Prostate gland (tissue), 2 donors: ENCODE data around the gene DAPK3. TPM values are rescaled to one million over a fixed set of nuclear protein-coding genes. Genes with fewer than 3 reads are reported as not detected.
"Not testable (repeated sequence)": the region's sequence is repeated elsewhere in the genome, so short reads cannot be mapped to it uniquely, and the experiment has no call there.

Experiments
- DNase-seq: peaks from one replicate; pipeline ENCODE4 v3.0.0-alpha.2; 2019; ENCODE audit warnings: low spot score
- H3K27ac ChIP-seq, 2 donors: fragments of 200-600 bp; sonication (generic); 2 replicates each; pipeline ENCODE4 v1.5.1; 2017 to 2019
- H3K27me3 ChIP-seq: fragments of 200-600 bp; sonication (generic); replicated peaks from 2 replicates; pipeline ENCODE4 v1.5.1; 2019; ENCODE audit not compliant: insufficient read depth
- H3K36me3 ChIP-seq, 2 donors: fragments of 200-600 bp; sonication (generic); 1 replicate in 1 of 2; 2 replicates in 1 of 2; pipeline versions ENCODE4 v1.5.1 to v1.8.1; 2017 to 2019
- H3K4me1 ChIP-seq: fragments of 200-600 bp; sonication (generic); replicated peaks from 2 replicates; pipeline ENCODE4 v1.5.1; 2019
- H3K4me3 ChIP-seq, 2 donors: fragments of 200-600 bp; sonication (generic); 2 replicates each; pipeline ENCODE4 v1.5.1; 2017 to 2019
- H3K9me3 ChIP-seq: fragments of 200-600 bp; sonication (generic); 2 replicates; pipeline ENCODE4 v1.5.1; 2017
- POLR2A ChIP-seq: fragments of 450-650 bp; IDR thresholded peaks from one replicate; pipeline ENCODE4 v1.6.1; 2016; ENCODE audit warnings: antibody characterized with exemption, mild to moderate bottlenecking
- POLR2AphosphoS5 ChIP-seq: sonication (generic); formaldehyde crosslinking; IDR thresholded peaks from one replicate; pipeline ENCODE4 v1.6.1; 2017; ENCODE audit warnings: antibody characterized with exemption
- WGBS: methylation state at CpG from one replicate; pipeline ENCODE4 v1.1.5; 2018; 5-methylcytosine and 5-hydroxymethylcytosine counted together
- intact Hi-C: fragments of 100-400 bp; cut with DNase I; formaldehyde crosslinking; loops from one replicate; pipeline ENCODE4 v1.14.2; 2022
- total RNA-seq, 2 donors: library from RNA; depleted of rRNA; stranded (reverse); fragments of >200 nt; gene quantifications; one replicate each; pipeline ENCODE4 v1.1.0, GENCODE V29; 2016
- TF ChIP-seq, protein P1 (sequence below), 4 experiments: fragments of 200-600 bp in 2 of 4; fragments of 450-650 bp in 2 of 4; sonication (generic) in 2 of 4; IDR thresholded peaks; 1 replicate in 3 of 4; 2 replicates in 1 of 4; pipeline ENCODE4 v1.5.1; 2016 to 2019; ENCODE audit warnings: antibody characterized with exemption in 4 of 4, mild to moderate bottlenecking in 2 of 4, moderate library complexity in 2 of 4

The DAPK3 gene
- total RNA-seq, 2 donors from 2014 or later = 87.1 to 107 TPM

DNA sequence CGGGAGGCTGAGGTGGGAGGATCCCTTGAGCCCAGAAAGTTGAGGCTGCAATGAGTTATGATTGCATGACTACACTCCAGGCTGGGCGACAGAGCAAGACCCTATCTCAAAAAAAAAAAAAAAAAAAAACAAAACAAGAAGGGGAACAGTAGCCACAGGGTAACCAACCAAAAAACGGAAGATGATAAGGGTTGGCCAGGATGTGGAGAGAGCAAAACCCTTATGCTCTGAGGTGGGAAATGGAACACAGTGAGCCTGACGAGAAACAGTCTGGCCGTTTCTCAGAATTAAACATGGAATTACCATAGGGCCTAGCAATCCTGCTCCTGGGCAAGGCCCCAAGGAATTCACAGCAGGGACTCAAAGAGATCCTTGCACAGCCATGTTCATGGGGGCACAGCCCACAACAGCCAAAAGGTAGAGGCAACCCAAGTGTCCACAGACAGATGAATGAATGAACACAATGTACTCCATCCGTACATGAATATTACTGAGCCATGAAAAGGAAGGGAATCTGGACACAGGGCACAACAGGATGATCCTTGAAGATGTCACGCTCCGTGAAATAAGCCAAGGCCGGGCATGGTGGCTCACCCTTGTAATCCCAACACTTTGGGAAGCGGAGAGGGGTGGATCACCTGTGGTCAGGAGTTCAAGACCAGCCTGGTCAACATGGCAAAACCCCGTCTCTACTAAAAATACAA is 26.7 kb downstream of the DAPK3 start:
- H3K36me3 ChIP-seq = no peaks in the 10 kb centered on the region
- no peak overlapping the region for H3K4me3 ChIP-seq
- no peaks in the 10 kb centered on the region for H3K27me3 ChIP-seq
- TF ChIP-seq POLR2A (no peak), POLR2AphosphoS5 (no peak)
- TF ChIP-seq, protein P1, sequence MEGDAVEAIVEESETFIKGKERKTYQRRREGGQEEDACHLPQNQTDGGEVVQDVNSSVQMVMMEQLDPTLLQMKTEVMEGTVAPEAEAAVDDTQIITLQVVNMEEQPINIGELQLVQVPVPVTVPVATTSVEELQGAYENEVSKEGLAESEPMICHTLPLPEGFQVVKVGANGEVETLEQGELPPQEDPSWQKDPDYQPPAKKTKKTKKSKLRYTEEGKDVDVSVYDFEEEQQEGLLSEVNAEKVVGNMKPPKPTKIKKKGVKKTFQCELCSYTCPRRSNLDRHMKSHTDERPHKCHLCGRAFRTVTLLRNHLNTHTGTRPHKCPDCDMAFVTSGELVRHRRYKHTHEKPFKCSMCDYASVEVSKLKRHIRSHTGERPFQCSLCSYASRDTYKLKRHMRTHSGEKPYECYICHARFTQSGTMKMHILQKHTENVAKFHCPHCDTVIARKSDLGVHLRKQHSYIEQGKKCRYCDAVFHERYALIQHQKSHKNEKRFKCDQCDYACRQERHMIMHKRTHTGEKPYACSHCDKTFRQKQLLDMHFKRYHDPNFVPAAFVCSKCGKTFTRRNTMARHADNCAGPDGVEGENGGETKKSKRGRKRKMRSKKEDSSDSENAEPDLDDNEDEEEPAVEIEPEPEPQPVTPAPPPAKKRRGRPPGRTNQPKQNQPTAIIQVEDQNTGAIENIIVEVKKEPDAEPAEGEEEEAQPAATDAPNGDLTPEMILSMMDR (IDR thresholded peaks at IDR 0.05) = no peak
- no peaks in the 10 kb centered on the region for H3K9me3 ChIP-seq
- intact Hi-C loops = no loop called here
- 80% methylated on average over 11 of the region's 11 CpGs for WGBS
- no peak overlapping the region for H3K27ac ChIP-seq
- H3K4me1 ChIP-seq = no peaks in the 10 kb centered on the region
- no peak for DNase-seq

DNA sequence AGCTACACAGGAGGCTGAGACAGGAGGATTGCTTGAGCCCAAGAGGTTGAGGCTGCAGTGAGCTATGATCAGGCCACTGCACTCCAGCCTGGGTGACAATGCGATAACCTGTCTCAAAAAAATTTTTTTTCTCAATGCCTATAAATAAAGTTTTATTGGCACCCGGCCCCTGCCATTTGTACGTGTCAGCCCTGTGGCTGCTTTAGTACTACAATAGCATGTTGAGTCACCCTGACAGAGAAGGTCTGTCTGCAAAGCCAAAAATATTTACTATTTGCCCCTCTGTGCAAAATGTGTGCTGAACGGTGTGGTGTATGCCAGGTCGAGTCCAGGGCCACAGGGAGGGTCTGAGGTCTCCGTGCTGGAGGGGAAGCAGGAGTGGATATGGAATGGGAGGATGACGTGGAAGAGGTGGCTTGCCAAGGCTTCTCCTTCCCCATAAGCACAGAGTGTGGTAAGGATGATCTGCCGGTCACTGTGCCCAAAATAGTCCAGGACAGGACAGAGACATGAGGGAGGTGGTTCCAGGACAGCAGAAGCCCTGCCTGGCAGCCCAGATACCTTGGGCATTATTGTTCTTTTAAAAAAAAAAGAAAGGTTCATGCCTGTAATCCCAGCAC is 28.0 kb downstream of the DAPK3 start:
- Histone ChIP-seq H3K27me3 (no peaks in the 10 kb centered on the region), H3K4me1 (no peaks in the 10 kb centered on the region), H3K9me3 (no peaks in the 10 kb centered on the region), H3K27ac (no peak overlapping the region), H3K4me3 (no peak overlapping the region), H3K36me3 (no peaks in the 10 kb centered on the region)
- TF ChIP-seq POLR2A = no peak
- TF ChIP-seq, protein P1 (IDR thresholded peaks at IDR 0.05) = no peak
- no peak for TF ChIP-seq POLR2AphosphoS5
- intact Hi-C loops = no loop called here
- 73% methylated on average over 8 of the region's 8 CpGs for WGBS
- DNase-seq = no peak

DNA sequence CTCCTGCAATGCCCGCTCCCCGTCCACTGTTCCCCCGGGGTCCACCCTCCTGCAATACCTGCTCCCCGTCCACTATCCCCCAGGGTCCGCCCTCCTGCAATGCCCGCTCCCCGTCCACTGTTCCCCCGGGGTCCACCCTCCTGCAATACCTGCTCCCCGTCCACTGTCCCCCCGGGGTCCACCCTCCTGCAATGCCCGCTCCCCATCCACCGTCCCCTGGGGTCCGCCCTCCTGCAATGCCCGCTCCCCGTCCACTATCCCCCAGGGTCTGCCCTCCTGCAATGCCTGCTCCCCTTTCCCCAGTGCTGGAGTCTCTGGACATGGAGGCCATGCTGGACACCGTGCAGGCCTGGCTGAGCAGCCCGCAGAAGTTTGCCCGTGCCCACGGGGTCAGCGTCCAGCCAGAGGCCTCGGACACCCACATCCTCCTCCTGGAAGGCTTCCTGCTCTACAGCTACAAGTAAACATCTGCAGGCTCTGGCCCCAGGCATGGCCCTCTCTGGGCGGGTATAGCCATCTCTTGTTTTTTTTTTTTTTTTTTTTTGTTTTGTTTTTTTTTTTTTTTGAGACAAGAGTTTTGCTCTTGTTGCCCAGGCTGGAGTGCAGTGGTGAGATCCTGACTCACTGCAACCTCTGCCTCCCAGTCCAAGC is 32.5 kb downstream of the DAPK3 start:
- H3K4me1 ChIP-seq, H3K36me3 ChIP-seq, DNase-seq, H3K4me3 ChIP-seq, H3K27me3 ChIP-seq, H3K27ac ChIP-seq, intact Hi-C loops, H3K9me3 ChIP-seq: not testable (repeated sequence)
- 94% methylated on average over 22 of the region's 22 CpGs for WGBS

DNA sequence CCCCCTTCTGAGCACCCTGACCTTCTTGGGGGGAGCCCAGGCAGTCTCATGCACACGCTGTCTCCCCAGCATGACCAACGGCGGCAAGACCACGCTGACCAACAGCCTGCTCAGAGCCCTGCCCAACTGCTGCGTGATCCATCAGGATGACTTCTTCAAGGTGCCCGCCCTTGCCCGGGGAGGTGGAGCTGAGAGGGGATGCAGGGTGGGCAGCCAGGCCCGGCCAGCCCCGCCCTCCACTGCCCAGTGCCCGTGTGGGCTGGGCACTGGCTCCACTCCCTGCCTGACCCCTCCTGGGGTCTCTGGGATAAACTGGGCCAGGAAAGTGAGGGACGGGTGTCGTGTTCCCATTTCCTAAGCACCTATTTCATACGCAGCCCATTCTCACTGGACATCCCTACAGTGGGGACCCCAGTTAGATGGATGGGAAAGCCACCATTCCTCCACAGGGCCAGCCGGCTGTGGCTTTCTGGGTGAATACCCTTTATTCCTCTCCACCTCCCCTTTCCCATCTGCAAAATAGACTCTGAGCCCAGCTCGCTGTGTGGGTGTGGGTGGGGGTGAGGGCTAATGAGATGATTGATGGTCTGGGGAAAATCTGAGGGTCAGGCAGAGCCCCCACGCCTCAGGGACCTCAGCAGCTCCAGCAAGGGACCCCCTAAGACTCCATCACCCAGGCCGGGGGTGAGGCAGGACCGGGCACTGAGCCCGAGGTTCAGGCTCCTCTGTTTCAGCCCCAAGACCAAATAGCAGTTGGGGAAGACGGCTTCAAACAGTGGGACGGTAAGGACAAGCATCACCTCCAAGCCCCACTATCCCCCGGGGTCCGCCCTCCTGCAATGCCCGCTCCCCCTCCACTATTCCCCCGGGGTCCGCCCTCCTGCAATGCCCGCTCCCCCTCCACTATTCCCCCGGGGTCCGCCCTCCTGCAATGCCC is 34.1 kb downstream of the DAPK3 start:
- Histone ChIP-seq H3K36me3 (no peaks in the 10 kb centered on the region), H3K4me3 (no peak overlapping the region), H3K27me3 (peaks cover 4% of the 10 kb centered on the region), H3K27ac (no peak overlapping the region), H3K9me3 (no peaks in the 10 kb centered on the region), H3K4me1 (no peaks in the 10 kb centered on the region)
- 78% methylated on average over 26 of the region's 29 CpGs for WGBS
- intact Hi-C loops = no loop called here
- TF ChIP-seq, protein P1 (IDR thresholded peaks at IDR 0.05) = no peak
- no peak for TF ChIP-seq POLR2AphosphoS5
- no peak for TF ChIP-seq POLR2A
- DNase-seq = no peak
